HG03039 (cell line): ENCODE data around the gene SENP2.
"Not testable (repeated sequence)": the region's sequence is repeated elsewhere in the genome, so short reads cannot be mapped to it uniquely, and the experiment has no call there.

Source experiments
- ATAC-seq: cut with Tn5 transposase; IDR thresholded peaks from one replicate; pipeline ENCODE4 v1.9.1; 2021; ENCODE audit warnings: mild to moderate bottlenecking, moderate library complexity; ENCODE audit not compliant: unreplicated experiment

The SENP2 gene

DNA sequence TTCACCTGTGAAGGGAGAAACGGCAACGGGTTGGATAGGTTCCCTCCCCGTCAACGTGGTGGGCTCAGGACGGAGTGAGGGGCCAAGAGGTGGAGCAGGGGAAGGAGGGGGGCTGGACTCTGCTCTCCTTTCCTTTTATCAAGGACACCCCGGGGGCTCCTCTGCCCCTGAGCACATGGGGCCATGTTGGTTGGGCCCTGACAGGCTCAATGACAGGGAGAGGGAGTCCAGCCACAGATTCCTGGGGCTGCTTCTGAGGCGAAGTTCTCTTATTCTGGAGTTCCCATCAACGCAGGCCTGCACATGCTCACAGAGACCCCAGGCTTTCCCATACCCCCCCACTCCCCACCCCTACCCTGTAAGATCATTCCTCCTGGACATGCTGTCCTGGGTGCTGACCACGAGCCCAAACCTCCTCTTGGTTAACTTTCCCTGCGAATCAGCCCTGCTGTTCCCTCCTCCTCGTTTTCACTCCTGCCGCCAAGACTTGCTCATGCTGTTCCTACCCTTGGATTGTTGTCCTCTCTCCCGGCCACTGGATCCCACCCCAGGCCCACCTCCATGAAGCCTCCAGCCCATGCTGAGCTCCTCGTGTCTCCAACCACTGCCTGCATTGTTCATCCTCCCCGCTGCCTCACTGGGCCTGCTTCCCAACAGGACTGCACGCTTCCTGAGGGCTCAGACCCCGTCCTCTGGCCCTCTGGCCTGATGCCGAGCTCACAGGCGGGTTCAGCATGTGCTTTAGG, 61.2 kb downstream of the SENP2 start:
- ATAC-seq, result no peak

DNA sequence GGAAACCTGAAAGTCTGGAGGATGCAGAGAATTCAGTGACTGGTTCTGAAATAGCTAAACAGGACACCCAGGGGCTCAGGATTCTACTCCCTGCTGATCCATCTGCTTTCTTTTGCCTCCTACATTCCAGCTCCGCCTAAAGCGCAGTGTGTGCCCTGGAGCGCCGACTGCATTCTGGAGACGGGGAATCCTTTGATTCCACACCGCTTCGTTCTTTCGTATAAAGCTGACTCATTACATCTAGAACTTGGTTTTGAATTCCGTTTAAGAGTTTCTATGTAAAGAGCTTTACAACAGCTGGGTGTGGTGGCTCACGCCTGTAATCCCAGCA, 61.8 kb downstream of the SENP2 start:
- no peak for ATAC-seq

DNA sequence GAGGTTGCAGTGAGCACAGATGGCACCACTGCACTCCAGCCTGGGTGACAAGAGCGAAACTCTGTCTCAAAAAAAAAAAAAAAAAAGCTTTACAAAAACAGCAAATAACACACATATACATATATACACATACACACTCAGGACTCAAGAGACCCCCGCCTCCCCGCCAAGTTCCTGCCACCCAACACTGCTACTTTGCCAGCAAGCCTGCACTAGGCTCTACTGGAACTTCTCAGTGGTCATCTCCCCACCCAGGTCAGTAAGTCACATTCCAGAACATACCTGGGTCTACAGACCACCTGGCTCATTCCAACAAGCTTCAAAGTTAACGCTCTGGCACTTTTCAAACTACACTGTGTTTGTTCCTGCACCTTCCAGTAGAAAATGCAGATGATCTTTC, 62.3 kb downstream of the SENP2 start:
- ATAC-seq, result no peak

DNA sequence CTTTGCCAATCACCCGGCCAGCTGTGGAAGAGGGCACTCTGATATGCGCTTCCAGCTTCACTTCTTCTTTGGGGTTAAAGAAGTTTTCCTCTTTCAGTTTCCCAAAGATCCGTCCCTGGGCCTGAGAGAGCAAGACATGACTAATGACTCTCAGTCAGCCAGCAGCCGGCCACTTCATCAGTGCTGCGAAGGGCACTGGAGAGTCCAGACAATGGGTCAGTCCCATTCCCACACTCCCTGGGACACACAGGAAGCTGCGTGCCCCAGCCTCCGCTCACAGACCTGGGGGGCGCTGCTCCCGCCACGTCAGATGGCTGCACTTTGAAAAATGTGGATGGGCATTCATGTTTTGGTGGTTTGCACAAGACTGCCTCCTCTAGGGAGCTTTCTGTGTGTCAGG, 63.3 kb downstream of the SENP2 start:
- ATAC-seq, result no peak

DNA sequence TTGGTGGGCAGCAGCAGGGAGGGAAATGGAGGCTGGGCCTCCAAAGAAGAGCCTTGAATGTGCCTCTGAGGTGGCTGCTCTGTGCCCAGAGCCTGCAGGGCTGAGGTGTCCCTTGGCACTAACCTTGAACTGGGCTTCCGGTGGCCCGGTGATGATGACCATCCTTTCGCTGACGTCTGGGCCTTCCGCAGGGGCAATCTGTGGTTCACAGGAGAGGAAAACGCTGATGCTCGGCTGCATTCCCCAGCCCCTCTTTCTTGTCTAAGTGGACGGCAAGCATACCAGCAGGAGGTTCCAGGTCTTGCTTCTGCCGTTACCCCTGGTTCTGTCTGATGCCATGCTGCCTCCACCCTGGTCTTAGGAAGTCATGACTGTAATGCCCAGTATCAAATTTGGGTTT, 65.9 kb downstream of the SENP2 start:
- ATAC-seq, result no peak

DNA sequence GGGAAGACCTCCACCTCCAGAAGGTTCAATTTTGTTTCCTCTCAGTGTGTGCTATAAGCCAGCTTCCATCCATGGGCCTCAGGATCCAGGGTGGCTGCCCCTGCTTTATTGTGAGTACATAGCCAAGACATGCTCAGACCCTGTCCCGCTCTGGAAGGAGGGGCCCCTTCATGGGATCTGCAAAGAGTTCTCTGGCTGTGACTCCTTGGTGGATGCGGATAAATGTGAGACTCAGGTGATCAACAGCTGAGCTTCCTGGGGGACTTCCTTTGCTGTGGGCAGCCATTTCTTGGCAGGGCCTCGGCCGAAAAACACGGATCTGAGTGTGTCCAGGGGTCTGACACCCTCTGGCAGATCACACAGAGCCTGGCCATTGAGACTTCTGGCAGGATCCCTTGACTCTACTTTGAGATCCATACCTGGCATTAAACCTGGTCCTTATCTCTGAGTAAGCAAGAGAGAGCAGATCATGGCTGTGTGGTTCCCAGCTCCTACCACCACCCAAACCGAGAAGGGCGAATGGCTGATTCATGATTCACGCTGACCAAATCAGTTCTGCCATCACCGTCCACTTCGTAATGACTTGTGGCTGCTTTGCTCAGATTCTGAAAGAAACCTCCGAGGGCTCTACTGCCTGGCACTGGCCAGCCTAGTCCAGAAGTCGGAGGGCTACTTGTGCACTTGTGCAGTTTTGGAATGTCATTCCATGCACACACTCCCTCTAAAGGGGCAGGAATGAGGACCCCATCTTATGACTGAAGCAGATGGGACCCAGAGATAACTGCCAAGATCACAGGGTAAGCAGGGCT, 68.1 kb downstream of the SENP2 start:
- no peak for ATAC-seq

DNA sequence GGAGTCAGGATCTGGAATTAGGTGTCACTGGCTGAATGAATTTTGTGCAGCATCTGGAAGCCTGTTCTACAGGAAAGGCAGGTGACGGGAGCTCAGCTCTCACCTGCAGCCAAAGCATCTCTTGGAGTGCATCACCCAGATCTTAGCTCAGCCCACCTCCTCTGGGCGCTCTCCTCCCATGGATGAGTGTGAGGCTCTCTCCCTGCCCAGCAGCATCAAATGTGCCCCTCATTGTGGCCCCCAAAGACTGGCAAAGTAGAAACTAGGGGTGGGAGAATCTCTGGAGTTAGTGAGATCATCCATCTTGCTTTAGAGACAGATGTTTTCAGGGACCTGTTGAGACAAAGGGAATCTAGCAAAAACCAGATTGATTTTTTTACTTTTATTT, 68.7 kb downstream of the SENP2 start:
- ATAC-seq, result no peak

- ATAC-seq, result no peak
Observed at GRCh38 chr3:185655426-185656320, 69.6 kb downstream of the SENP2 start.

GRCh38 chr3:185656321-185656840, 70.3 kb downstream of the SENP2 start:
- no peak for ATAC-seq

GRCh38 chr3:185657211-185657610, 71.1 kb downstream of the SENP2 start:
- ATAC-seq, result no peak

DNA sequence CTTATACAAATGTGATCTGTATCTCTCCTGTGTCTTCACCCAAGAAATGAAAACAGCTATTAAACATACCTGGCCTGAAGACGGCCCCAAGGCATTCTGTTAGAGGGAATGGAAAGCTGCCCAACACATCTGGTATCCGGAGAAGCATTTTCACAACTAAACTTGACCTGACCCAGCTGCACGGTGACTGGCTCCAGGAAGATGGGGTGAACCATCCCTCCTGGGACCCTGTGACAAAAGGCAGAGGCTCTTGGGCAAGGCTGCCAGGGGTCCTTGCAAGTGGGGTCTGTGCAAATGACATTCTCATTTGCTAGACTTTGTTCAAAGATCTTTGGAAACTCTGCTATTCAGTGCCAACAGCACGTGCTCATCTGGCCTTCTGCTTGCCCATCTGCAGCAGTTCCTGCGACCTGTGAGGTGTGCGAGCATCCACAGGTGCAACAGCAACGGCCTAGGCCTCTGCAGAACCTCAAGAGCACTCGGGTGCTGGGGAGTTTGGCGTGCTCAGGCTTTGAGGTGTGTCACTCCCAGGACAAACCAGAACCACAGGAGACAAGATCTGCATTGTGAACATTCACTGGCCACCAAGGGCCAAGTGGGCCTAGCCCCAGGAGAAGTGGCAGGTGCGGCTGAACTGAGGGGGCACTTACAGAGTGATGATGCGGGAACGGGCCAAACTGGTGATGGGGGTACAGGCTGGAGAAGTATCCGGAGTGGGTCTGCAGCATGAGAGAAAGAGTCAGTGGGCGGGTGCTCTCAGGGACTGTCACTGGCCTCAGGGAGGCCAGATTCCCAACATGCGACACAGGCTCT, 71.8 kb downstream of the SENP2 start:
- no peak for ATAC-seq

- ATAC-seq, result no peak
Observed at GRCh38 chr3:185658504-185658912, 72.4 kb downstream of the SENP2 start.

GRCh38 chr3:185658943-185659342, 72.8 kb downstream of the SENP2 start:
- no peak for ATAC-seq

DNA sequence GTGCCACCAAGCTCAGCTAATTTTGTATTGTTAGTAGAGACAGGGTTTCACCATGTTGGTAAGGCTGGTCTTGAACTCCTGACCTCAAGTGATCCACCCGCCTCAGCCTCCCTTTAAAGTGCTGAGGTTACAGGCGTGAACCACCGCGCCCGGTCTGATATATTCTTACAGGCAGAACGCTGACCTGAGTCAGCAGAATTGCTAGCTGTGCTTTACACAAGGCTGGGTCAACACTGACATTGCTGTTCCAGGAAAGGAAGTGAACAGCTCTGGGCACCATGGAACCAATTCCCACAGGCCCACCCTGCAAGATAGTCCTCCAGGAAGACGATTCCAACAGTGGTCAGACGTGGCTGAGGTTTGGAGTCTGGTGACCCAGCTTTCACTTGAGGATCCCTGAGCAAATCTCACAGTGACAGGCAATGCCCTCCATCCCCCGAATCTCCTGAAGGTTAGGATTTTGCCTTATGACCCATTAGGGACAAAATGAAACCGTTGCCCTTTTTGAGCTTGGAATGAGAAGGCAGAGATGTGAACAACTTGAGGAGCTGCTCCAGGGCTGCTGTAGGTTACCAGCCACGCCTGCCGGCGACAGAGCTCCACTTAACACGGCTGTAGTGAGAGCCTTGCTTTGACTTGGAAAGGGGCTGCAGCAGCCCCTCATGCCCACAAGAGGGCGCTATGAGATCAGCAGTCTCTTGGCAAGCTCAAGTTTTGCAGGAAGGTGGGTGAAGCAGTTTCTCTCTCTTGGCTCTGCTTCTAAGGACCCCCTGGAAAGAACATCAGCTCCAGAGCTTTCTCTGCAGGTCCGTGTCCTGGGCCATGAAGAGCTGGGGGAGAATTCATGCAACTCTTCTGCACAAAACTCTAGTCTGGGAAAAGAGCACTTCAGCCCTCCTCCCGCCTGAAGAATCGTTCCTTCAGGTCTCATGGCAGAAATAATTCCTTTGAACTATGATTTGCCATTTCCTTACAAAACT, 74.1 kb downstream of the SENP2 start:
- ATAC-seq, result no peak

- ATAC-seq, result not testable (repeated sequence)
Observed at GRCh38 chr3:185661296-185661695, 75.2 kb downstream of the SENP2 start.

GRCh38 chr3:185661772-185662171, 75.7 kb downstream of the SENP2 start:
- ATAC-seq, result no peak

DNA sequence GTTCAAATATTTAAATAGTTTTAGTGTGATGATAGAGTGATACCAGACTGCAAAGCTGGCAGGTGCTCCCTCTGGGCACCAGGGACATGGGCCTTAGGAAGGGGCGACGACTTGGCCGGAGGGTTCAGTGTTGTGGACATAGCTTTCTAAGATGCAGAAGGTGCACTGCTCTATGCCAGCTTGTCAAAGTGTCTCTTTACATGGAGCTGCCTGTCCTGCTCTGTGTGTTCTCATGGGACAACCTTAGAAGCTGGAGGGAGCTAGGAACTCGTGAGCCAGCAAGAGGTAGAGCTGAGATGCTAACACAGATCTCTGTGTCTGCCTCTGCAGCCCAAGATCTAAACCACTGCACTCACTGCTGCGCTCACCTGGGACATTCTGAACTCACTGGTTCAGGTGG, 77.8 kb downstream of the SENP2 start:
- no peak for ATAC-seq

DNA sequence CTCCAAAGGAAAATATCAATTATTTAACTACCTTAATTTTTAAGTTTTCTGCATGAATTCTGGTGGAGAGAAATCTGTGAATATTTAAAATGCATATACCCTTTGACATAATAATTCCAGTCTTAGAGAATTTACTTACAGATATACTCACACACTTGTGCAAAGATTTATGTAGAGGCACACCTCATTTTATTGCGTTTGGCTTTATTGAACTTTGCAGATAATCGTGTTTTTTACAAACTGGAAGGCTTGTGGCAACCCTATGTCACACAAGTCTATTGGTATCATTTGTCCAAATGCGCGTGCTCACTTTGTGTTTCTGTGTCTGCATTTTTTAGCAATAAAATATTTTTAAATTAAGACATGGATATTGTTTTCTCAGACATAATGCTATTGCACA, 81.5 kb downstream of the SENP2 start:
- no peak for ATAC-seq

DNA sequence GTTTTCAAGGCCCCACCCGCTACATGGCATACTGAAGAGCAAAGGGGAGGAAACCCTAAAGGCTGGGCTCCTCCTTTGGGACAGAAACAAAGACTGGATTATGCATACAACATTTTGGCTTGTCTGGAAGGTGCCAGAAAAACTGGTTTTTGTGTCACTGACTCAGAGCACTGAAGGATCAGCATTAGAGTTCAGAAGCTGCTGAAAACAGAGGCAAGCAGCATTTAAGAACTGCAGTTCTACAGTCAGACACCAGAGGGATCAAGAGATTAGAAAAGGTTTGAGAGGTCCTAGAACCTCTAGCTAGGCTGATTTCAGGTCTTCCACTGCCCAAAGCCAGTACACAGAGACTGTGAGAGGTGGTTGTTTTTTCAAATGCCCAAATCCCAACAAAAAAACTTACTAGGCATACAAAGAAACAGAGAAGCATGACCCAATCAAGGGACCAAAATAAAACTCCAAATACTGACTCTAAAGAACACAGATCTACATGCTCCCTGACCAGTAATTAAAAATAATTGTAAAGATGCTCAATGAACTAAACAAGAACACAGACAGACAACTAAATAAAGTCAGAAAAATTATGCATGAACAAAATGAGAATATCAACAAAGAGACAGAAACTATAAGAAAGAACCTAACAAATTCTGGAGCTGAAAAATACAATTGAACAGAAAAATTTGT, 91.2 kb downstream of the SENP2 start:
- ATAC-seq, result no peak
